Fibroblast of skin of scalp (primary cell): ENCODE measurements around the gene FBXL14.
A peak's percentile ranks its signal among the peaks of the same experiment; 100 is the strongest.

Experiments
- DNase-seq: peaks from one replicate; pipeline ENCODE4 v3.0.0-alpha.2; 2013

Gene FBXL14

DNA sequence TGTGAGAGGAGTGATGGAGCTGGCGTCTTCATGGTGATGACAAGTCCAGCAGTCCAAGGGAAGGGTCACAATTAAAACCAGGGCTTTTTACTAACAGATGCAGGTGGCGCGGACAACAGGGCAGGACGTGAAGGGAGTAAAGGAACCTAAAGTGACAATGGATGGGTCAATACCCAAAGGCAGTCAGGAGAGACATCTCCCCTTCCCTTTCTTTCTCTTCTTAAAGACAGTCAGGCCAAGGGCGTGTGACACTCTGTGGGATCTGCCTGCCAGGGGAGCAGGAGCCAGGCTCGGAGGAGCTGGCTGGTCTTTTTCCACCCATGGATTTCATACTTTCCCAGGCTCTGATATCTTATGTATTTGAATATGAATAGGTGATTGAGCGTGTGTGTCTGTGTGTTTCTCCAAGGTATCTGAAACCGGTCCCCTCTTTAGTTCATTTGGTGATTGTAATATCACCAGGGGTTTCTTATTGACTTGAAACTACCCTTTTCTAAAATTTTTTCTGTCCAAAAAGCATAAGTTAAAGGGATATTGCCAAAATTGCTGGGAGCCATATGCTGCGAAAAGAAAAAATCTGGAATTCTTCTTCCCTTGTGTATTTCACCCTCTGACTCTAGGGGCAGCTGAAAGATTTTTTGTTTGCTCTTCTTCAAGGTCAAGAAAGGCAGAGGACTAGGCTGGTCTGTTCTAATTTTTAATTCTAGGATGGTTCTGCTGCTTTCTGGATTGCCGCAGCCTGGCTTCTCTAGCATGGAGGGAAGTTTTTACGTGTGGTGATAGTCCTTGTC is 61.8 kb downstream of the FBXL14 start:
- no peak for DNase-seq

GRCh38 chr12:1531654-1532374 is 62.6 kb downstream of the FBXL14 start:
- no peak for DNase-seq

DNA sequence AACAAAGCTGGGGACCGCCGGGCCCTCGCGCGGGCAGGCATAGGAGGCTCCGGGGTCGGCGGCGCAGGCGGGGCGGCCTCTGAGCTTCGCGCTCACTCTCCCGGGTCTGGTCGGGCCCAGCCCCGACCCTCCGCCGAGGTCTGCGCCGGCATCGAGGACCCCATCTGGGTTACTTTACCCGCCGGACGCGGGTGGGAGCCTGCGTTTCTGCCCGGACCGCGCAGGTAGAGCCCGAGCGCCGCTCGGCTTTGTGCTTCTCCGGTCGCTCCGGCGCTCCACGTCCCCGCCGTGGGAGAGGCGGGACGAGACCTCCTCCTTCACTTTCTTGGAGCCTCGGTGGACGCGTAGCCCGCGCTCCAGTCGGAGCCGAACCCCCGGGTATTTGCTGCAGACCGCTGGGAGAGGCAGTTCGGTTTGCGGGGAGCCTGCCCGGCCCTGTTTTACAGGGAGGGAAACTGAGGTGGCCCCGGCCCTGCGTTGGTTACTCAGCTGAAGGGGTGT is 63.2 kb downstream of the FBXL14 start:
- no peak for DNase-seq

GRCh38 chr12:1530592-1531152 is 63.7 kb downstream of the FBXL14 start:
- no peak for DNase-seq

DNA sequence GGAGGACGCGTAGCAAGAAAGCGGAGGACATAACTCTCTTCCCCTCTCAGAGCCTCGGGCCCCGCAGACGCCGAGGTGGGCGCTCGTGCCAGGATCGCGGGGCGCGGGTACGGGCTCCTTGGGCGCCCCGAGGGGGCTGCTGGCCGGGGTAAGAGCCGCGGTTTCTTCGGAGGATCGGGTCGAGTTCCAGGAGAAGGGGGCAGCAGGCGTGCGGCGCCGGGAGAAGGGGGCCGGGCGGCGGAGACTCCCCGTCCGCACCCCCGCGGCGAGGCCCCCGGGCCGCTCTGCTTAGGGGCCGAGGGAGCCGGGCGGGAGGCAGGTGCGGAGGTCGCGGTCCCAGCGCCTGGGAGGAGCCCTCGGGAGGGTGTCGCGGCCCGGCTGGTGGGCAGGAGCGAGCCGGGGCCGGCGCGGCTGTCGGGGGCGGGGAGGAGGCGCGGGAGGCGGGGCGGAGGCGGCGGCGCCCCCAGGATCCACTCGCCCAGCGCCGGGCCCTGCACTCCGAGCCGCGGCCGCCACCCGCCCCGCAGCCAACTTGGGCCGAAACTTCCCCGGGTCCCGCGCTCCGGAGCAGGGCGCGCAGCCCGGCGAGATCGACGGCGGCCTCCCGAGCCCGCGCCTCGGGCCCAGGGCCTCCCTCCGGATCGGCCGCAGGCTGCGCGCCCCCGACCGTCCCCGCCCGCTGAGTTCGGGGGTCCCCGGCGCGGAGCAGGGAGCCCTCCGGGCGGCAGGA is 64.4 kb downstream of the FBXL14 start:
- DNase-seq: peak; percentile 57

GRCh38 chr12:1529228-1529861 is 65.0 kb downstream of the FBXL14 start:
- no peak for DNase-seq

DNA sequence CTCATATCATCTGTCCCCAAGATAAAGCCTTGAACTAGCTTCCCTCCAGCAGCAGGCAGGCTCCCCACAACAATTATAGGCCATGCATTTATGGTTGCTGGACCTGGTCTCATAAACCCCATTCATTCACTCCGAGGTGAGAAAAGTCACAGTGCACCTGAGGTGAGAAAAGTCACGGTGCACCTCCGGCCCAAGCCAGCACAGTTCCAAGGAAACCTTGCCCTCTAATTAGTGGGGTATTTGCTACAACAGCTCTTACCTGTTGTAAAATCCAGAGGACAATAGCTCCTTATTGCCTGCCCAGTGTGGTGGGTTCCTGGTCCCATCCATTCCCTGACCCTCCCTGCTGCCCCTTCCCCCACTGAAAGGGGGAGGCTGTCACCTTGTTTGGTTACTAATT is 65.6 kb downstream of the FBXL14 start:
- no peak for DNase-seq

DNA sequence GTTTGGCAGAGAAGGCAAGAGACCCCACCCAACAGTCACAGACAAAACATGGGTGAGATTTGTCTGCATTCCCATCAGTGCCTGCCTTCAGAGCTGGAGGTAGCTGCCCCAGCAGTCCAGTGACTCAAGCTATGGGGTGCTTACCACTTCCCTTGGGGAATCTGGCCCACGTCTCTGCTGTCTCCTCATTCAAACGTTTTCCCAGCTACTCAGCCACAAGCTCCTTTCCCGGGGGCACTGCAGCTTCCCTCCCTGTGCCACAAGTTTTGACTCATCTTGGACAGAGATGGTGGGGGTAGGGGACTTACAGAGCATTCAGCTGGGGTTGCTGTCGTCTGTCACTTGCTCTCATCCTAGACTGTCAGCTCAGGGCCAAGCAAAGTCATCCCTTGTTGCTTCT is 66.6 kb downstream of the FBXL14 start:
- peak; percentile 95 for DNase-seq

GRCh38 chr12:1525858-1526257 is 68.5 kb downstream of the FBXL14 start:
- no peak for DNase-seq

- peak; percentile 42 for DNase-seq
Observed at GRCh38 chr12:1523558-1524050, 70.8 kb downstream of the FBXL14 start.

DNA sequence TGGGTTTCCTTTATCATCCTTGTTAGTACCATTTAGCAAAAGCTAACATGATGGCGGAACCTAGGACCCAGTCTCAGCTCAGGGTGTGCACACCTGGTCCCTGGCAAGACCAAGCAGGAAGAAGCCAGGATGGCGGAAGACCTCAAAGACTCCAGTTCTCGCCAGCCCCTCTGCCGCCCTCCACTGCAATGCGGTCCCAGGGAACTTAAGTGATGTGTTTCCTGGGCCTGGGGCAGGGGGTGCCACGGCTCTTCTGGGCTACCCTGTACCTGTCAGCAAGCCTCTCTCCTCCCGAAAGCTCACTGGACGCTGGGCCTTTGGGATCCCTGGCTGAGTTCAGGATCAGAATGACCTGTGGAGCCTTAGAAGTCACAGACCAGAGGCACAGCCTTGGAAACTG is 71.3 kb downstream of the FBXL14 start:
- DNase-seq: no peak

DNA sequence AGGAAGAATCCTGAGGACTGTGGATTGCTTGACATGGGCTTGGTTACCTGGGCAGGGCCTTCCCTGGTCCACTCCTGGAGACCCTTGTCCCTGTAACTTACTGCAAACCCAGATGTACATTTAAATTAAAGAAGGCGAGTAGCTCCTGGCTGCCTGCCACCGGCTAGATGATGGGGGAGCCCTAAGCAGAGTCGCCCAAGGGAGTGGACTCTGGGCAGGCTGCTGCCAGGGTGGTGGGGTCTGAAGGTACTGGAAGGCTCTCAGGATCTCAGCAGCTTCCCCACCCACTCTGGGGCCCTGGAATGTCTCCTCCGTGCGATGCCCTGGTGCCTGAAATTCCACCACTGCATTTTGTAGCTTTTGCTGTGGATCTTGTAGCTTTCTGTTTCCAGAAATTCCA is 74.7 kb downstream of the FBXL14 start:
- DNase-seq: no peak

DNA sequence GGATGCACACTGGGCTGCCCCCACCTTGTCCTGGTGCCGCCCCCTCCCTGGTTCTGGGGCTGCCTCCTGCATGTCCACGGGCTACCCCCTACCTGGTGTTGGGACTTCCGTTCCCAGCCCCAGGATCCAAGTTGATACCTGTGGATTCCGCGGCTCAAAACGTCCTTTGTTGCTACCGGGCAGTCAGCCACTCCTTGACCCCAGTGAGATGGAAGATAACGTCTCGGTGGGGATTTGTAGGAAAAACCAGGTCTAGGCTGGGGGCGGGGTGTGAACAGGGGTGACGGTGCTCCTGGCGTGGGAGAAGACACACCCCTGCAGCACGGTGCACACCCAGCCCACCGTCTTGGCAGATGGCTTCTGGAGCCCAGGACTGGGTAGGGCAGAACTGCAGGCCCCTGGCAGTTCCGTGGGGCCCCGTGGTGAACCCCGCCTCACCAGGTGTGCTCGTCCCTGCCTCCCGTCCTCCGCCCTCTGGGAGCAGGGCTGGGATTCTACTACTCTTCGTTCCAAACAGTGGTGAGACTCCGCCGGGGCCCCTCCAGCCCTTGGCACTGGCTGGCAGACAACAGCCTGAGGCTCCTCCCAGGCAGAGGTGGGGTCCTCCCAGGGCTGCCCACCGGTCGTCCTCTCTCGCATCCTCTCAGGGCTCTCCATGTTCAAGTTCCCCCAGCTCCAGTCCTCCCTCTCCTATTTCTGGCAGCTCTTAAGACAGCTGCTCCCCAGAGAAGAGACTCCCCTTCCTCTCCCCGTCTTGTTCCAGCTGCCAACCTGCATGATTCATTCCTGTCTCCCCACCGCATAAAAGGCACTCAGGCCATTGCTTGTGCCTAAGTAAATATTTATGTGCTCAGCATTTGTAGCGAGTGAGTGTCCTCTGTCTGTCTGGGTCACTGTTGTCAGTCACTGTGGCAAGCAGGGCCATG is 75.5 kb downstream of the FBXL14 start:
- DNase-seq: peak; percentile 85

- no peak for DNase-seq
Observed at GRCh38 chr12:1517734-1518525, 76.5 kb downstream of the FBXL14 start.

- DNase-seq: peak; percentile 84
Observed at GRCh38 chr12:1517007-1517406, 77.4 kb downstream of the FBXL14 start.
